Measurements from ENCODE around the gene SMAP1.

DNA sequence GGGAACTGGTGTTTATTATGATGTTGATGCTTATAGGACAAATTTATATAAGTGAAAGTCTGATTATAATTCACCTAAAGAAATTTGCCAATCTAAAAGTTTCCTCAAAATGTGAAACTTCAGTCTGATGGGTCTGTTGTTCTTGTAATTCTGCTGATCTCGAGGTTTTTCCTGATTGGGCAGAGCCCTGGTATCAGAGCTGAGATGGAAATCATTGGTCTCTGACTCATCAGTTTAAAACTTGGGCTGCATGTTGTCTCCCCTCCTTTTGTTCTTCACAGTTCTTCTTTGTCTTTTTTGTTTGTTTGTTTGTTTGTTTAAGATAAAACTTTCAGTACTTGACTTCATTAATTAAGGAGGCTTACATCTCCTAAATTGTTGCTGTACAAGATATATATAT, 5.9 kb downstream of the SMAP1 start:
- no peak for TF ChIP-seq EP300 (IDR thresholded peaks at IDR 0.05)
- TF ChIP-seq, protein P1, sequence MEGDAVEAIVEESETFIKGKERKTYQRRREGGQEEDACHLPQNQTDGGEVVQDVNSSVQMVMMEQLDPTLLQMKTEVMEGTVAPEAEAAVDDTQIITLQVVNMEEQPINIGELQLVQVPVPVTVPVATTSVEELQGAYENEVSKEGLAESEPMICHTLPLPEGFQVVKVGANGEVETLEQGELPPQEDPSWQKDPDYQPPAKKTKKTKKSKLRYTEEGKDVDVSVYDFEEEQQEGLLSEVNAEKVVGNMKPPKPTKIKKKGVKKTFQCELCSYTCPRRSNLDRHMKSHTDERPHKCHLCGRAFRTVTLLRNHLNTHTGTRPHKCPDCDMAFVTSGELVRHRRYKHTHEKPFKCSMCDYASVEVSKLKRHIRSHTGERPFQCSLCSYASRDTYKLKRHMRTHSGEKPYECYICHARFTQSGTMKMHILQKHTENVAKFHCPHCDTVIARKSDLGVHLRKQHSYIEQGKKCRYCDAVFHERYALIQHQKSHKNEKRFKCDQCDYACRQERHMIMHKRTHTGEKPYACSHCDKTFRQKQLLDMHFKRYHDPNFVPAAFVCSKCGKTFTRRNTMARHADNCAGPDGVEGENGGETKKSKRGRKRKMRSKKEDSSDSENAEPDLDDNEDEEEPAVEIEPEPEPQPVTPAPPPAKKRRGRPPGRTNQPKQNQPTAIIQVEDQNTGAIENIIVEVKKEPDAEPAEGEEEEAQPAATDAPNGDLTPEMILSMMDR (IDR thresholded peaks at IDR 0.05): no peak
- TF ChIP-seq POLR2A (IDR thresholded peaks at IDR 0.05): no peak

All from gastroesophageal sphincter (tissue), 3 donors.